A673 (cell line): ENCODE results near the gene TMEM171. TPM values are rescaled to one million over a fixed set of nuclear protein-coding genes. Genes with fewer than 3 reads are reported as not detected.

Experiments used
- BruUV-seq: library from RNA; stranded (reverse); fragments of 400-500 nt; replicated peaks from 2 replicates; lab custom pipeline; 2021; lab: Mats Ljungman, UMichigan
- CTCF ChIA-PET: fragments of 300-600 bp; sonication (Branson Sonifier 250); formaldehyde crosslinking; loops from one replicate; lab custom pipeline; 2022; ENCODE audit warnings: antibody characterized with exemption; lab: Charles Lee
- POLR2A ChIA-PET: fragments of 300-600 bp; sonication (Branson Sonifier 250); formaldehyde crosslinking; loops from one replicate; lab custom pipeline; 2022; ENCODE audit warnings: antibody characterized with exemption; ENCODE audit not compliant: low non-redundant PET; lab: Charles Lee
- DNase-seq: peaks from one replicate; pipeline ENCODE4 v3.0.0-alpha.2; 2015; ENCODE audit warnings: low spot score
- H3K27ac ChIP-seq: fragments of 200-600 bp; sonication (generic); 2 replicates; pipeline ENCODE4 v1.5.1; 2016; ENCODE audit warnings: mixed run types, low read depth, mild to moderate bottlenecking, mixed read lengths, antibody characterized with exemption, low read length; ENCODE audit not compliant: poor library complexity, severe bottlenecking
- H3K27me3 ChIP-seq: fragments of 200-600 bp; sonication (generic); replicated peaks from 2 replicates; pipeline ENCODE4 v1.6.1; 2017; ENCODE audit warnings: mixed run types, low read depth, mild to moderate bottlenecking, mixed read lengths, antibody characterized with exemption, low read length; ENCODE audit not compliant: insufficient read depth, poor library complexity
- H3K36me3 ChIP-seq: fragments of 200-600 bp; sonication (generic); 2 replicates; pipeline ENCODE4 v1.6.1; 2016; ENCODE audit warnings: mixed run types, mild to moderate bottlenecking, mixed read lengths, antibody characterized with exemption, low read length; ENCODE audit not compliant: insufficient read depth, poor library complexity, severe bottlenecking
- H3K4me1 ChIP-seq: fragments of 200-600 bp; sonication (generic); 2 replicates; pipeline ENCODE4 v1.6.1; 2017; ENCODE audit warnings: mixed run types, mild to moderate bottlenecking, mixed read lengths, antibody characterized with exemption, low read length; ENCODE audit not compliant: insufficient read depth, poor library complexity, severe bottlenecking
- H3K4me3 ChIP-seq: fragments of 200-600 bp; sonication (generic); 2 replicates; pipeline ENCODE4 v1.5.1; 2016; ENCODE audit warnings: low read depth, mixed run types, mild to moderate bottlenecking, mixed read lengths, low read length; ENCODE audit not compliant: poor library complexity, severe bottlenecking
- H3K9me3 ChIP-seq: fragments of 200-600 bp; sonication (generic); 2 replicates; pipeline ENCODE4 v1.6.1; 2016; ENCODE audit warnings: mixed run types, low read depth, mild to moderate bottlenecking, mixed read lengths, antibody characterized with exemption, low read length; ENCODE audit not compliant: poor library complexity, severe bottlenecking
- EZH2 ChIP-seq: fragments of 200-600 bp; sonication (generic); IDR thresholded peaks from 2 replicates; pipeline ENCODE4 v1.6.1; 2017; ENCODE audit warnings: borderline replicate concordance, low read depth, mild to moderate bottlenecking, mixed read lengths, antibody characterized with exemption, low read length; ENCODE audit not compliant: poor library complexity, severe bottlenecking
- intact Hi-C: fragments of 100-400 bp; cut with micrococcal nuclease; formaldehyde crosslinking; loops from one replicate; pipeline ENCODE4 v1.10.0; 2022; ENCODE audit not compliant: unreplicated experiment
- total RNA-seq: library from RNA; stranded (reverse); gene quantifications from 2 replicates; pipeline ENCODE4 v1.2.3, GENCODE V29; 2021
- TF ChIP-seq, protein P1 (sequence below): fragments of 300-800, 200-600 bp; sonication (generic); conservative IDR thresholded peaks from 2 replicates; pipeline ENCODE4 v1.5.1; 2017; ENCODE audit warnings: low read depth, mild to moderate bottlenecking, antibody characterized with exemption, low read length, moderate library complexity, mixed read lengths

The TMEM171 gene
- total RNA-seq, 1 experiment from 2014 or later = 2.6 TPM

DNA sequence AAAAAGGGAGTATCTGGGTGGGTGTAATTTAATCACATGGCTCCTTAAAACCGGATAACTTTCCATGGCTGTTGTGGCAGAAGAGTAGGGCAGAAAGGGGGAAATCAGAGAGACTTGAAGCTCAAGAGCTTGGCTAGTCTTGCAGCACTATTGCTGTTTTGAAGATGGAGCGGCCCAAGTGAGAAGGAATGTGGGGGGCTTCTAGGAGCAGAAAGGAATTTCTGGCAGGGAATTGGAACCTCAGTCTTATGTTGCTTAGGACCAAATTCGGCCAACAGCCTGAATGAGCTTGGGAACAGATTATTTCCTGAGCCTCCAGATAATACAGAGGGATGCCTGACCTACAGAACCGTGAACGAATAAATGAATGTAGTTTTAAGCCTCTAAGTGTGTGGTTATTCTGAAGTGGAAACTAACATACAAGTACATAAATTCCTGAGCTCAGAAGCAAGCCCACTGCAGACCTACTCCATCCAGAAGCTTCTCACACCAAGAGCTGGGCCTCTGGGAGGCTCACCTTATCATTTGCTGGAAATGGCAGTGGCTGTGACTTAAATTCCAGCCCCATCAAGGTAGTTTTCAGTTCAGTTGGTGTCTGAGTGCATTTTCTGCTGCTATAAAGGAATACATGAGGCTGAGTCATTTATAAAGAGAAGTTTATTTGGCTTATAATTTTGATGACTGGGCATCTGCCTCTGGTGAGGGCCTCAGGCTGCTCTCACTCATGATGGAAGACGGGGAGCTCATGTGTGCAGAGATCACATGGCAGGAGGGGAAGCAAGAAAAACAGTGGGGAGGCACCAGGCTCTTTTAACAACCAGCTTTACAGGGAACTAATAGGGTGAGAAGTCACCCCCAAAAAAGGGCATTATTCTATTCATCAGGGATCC, 37.3 kb downstream of the TMEM171 start:
- Histone ChIP-seq H3K9me3 (no peaks in the 10 kb centered on the region), H3K27me3 (no peaks in the 10 kb centered on the region), H3K4me1 (no peaks in the 10 kb centered on the region), H3K4me3 (no peak overlapping the region), H3K36me3 (no peaks in the 10 kb centered on the region), H3K27ac (no peak overlapping the region)
- DNase-seq = no peak
- intact Hi-C loops = no loop called here
- CTCF ChIA-PET = no interaction called here
- BruUV-seq = no TSS peak
- no peak for TF ChIP-seq EZH2
- TF ChIP-seq, protein P1, sequence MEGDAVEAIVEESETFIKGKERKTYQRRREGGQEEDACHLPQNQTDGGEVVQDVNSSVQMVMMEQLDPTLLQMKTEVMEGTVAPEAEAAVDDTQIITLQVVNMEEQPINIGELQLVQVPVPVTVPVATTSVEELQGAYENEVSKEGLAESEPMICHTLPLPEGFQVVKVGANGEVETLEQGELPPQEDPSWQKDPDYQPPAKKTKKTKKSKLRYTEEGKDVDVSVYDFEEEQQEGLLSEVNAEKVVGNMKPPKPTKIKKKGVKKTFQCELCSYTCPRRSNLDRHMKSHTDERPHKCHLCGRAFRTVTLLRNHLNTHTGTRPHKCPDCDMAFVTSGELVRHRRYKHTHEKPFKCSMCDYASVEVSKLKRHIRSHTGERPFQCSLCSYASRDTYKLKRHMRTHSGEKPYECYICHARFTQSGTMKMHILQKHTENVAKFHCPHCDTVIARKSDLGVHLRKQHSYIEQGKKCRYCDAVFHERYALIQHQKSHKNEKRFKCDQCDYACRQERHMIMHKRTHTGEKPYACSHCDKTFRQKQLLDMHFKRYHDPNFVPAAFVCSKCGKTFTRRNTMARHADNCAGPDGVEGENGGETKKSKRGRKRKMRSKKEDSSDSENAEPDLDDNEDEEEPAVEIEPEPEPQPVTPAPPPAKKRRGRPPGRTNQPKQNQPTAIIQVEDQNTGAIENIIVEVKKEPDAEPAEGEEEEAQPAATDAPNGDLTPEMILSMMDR = no peak
- POLR2A ChIA-PET = no interaction called here

DNA sequence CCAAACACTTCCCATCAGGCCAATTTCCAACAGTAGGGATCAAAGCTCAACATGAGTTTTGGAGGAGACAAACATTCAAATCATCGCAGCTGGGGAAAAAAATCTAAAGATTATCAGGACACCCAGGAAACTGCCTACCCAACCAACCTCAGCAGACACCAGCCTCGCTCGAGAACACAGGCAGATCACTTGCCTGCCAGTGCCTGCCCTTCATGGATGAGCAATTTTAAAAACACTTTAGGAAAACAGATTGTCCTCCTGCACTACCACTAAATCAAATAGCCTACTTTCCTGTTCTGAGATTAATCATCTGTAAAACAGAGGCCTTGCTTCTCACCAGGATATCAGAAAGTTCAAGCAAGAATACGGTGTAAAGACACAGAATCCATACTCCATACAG, 37.9 kb downstream of the TMEM171 start:
- Histone ChIP-seq H3K4me1 (no peaks in the 10 kb centered on the region), H3K4me3 (no peak overlapping the region), H3K9me3 (no peaks in the 10 kb centered on the region), H3K27me3 (no peaks in the 10 kb centered on the region), H3K27ac (no peak overlapping the region), H3K36me3 (no peaks in the 10 kb centered on the region)
- intact Hi-C loops = no loop called here
- BruUV-seq = no TSS peak
- TF ChIP-seq, protein P1 = no peak
- no peak for TF ChIP-seq EZH2
- no peak for DNase-seq
- CTCF ChIA-PET = no interaction called here
- POLR2A ChIA-PET = no interaction called here

DNA sequence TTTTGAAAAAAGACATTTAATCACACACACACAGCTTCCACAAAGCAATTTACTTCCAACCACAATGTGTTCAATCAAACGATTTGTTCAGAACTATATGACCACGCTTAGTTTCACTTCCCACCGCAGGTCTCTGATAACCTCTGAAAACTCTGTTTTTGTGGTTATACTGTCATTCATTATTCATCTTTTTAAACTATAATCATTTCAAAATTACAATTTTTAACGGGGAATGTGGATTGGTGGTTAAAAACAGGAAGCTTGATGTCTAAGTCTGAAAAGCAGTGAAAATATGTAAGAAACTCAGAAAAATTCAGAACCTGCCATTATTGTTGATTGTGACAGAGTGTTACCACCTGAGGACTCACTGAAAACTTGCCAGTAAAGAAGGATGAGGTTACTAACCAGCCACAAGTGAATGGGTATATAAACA, 39.9 kb downstream of the TMEM171 start:
- POLR2A ChIA-PET = no interaction called here
- CTCF ChIA-PET = no interaction called here
- H3K27ac ChIP-seq = no peak overlapping the region
- no peaks in the 10 kb centered on the region for H3K27me3 ChIP-seq
- intact Hi-C loops = no loop called here
- TF ChIP-seq, protein P1 = no peak
- no peak for TF ChIP-seq EZH2
- BruUV-seq = no TSS peak
- H3K9me3 ChIP-seq = no peaks in the 10 kb centered on the region
- H3K4me1 ChIP-seq = no peaks in the 10 kb centered on the region
- H3K36me3 ChIP-seq = no peaks in the 10 kb centered on the region
- DNase-seq = no peak
- no peak overlapping the region for H3K4me3 ChIP-seq
